ENCODE data around the gene ACKR4. TPM values are rescaled to one million over a fixed set of nuclear protein-coding genes. Genes with fewer than 3 reads are reported as not detected.
"Not testable (repeated sequence)": the region's sequence is repeated elsewhere in the genome, so short reads cannot be mapped to it uniquely, and the experiment has no call there.

Gene ACKR4
- total and polyA plus RNA-seq, 2 donors (not counting 1 experiment from before 2014, with no cell fraction given) = 0.15 to 0.21 TPM

GRCh38 chr3:132615301-132615700 lies 18.2 kb downstream of the ACKR4 start:
- H3K27ac Mint-ChIP-seq; H3K4me2 ChIP-seq (replicated peaks; ENCODE audit: low read depth, low read length, poor library complexity, severe bottlenecking); H3K4me3 ChIP-seq (ENCODE audit: control extremely low read depth in 1 of 5, extremely low read depth in 1 of 5, insufficient read depth in 1 of 5, low read depth in 2 of 5, low read length in 4 of 5); DNase-seq; H3K27me3 Mint-ChIP-seq; H3K9ac ChIP-seq (ENCODE audit: low read length); intact Hi-C loops (cut with micrococcal nuclease); POLR2A ChIA-PET; ATAC-seq (ENCODE audit: low read depth); H3K79me2 ChIP-seq (ENCODE audit: control insufficient read depth, insufficient read depth, low read length); H3K4me1 Mint-ChIP-seq; H3K36me3 ChIP-seq (replicated peaks in 1 of 2; ENCODE audit: control extremely low read depth in 1 of 2, control insufficient read depth in 1 of 2, extremely low read depth in 1 of 2, insufficient read depth in 2 of 2, low read length in 1 of 2); H4K20me1 ChIP-seq (ENCODE audit: control insufficient read depth, insufficient read depth, low read length, poor library complexity, severe bottlenecking); CTCF ChIA-PET; H2AFZ ChIP-seq (ENCODE audit: insufficient read depth, low read depth, low read length, poor library complexity, severe bottlenecking); H3K4me1 ChIP-seq (ENCODE audit: control insufficient read depth in 2 of 2, insufficient read depth in 2 of 2, low read length in 2 of 2); H3K27ac ChIP-seq (ENCODE audit: low read length in 2 of 2); H3K9me3 Mint-ChIP-seq (ENCODE audit: insufficient read depth); H3K27me3 ChIP-seq (replicated peaks in 1 of 4; ENCODE audit: control extremely low read depth in 1 of 4, control insufficient read depth in 3 of 4, insufficient read depth in 4 of 4, low read length in 3 of 4); H3K4me3 Mint-ChIP-seq; H3K9me3 ChIP-seq (ENCODE audit: control extremely low read depth in 1 of 3, control insufficient read depth in 2 of 3, insufficient read depth in 1 of 3, low read length in 2 of 3): not testable (repeated sequence)
- no CpG with 5 or more reads among the region's 3 CpGs for WGBS (ENCODE audit: insufficient coverage)

- ATAC-seq (ENCODE audit: low read depth) (no peak), DNase-seq (no peak)
- POLR2A ChIA-PET = no interaction called here
- no peaks in the 10 kb centered on the region for H4K20me1 ChIP-seq (ENCODE audit: control insufficient read depth, insufficient read depth, low read length, poor library complexity, severe bottlenecking)
- H3K27ac ChIP-seq (ENCODE audit: low read length in 2 of 2) = no peak overlapping the region
- H3K9me3 Mint-ChIP-seq (ENCODE audit: insufficient read depth) = peaks cover 2% of the 10 kb centered on the region
- WGBS (ENCODE audit: insufficient coverage) = no CpG with 5 or more reads among the region's 3 CpGs
- no peaks in the 10 kb centered on the region for H3K27me3 ChIP-seq (replicated peaks in 1 of 4; ENCODE audit: control extremely low read depth in 1 of 4, control insufficient read depth in 3 of 4, insufficient read depth in 4 of 4, low read length in 3 of 4)
- no peak overlapping the region for H3K27ac Mint-ChIP-seq
- H3K4me2 ChIP-seq (replicated peaks; ENCODE audit: low read depth, low read length, poor library complexity, severe bottlenecking) = no peak overlapping the region
- H3K4me1 ChIP-seq (ENCODE audit: control insufficient read depth in 2 of 2, insufficient read depth in 2 of 2, low read length in 2 of 2) = no peaks in the 10 kb centered on the region
- no peak for TF ChIP-seq CTCF (IDR thresholded peaks at IDR 0.05)
- TF ChIP-seq EZH2 (IDR thresholded peaks at IDR 0.05; ENCODE audit: borderline replicate concordance, insufficient read depth, low read depth, low read length, poor library complexity, severe bottlenecking) = no peak
- no peaks in the 10 kb centered on the region for H3K27me3 Mint-ChIP-seq
- no peak overlapping the region for H3K9ac ChIP-seq (ENCODE audit: low read length)
- peaks cover 5% of the 10 kb centered on the region for H3K4me1 Mint-ChIP-seq
- H3K79me2 ChIP-seq (ENCODE audit: control insufficient read depth, insufficient read depth, low read length) = no peaks in the 10 kb centered on the region
- intact Hi-C loops (cut with micrococcal nuclease) = no loop called here
- H3K36me3 ChIP-seq (replicated peaks in 1 of 2; ENCODE audit: control extremely low read depth in 1 of 2, control insufficient read depth in 1 of 2, extremely low read depth in 1 of 2, insufficient read depth in 2 of 2, low read length in 1 of 2) = peaks cover 0 to 2% of the 10 kb centered on the region in 2 experiments
- no peak overlapping the region for H3K4me3 Mint-ChIP-seq
- no peak overlapping the region for H3K4me3 ChIP-seq (ENCODE audit: control extremely low read depth in 1 of 5, extremely low read depth in 1 of 5, insufficient read depth in 1 of 5, low read depth in 2 of 5, low read length in 4 of 5)
- H2AFZ ChIP-seq (ENCODE audit: insufficient read depth, low read depth, low read length, poor library complexity, severe bottlenecking) = no peak overlapping the region
- CTCF ChIA-PET = no interaction called here
- peaks cover 0 to 3% (median 0%) of the 10 kb centered on the region in 3 donors for H3K9me3 ChIP-seq (ENCODE audit: control extremely low read depth in 1 of 3, control insufficient read depth in 2 of 3, insufficient read depth in 1 of 3, low read length in 2 of 3)
Observed at GRCh38 chr3:132615881-132616280, 18.8 kb downstream of the ACKR4 start.

Data from B cell (primary cell).